Stimulated activated CD8-positive, alpha-beta memory T cell treated with anti-CD3 and anti-CD28 coated beads, Interleukin-15, amount 100 ng/mL, for 1 hour (primary cell): ENCODE data around the gene SIN3B.
"Not testable (repeated sequence)": the region's sequence is repeated elsewhere in the genome, so short reads cannot be mapped to it uniquely, and the experiment has no call there.

Source experiments
- DNase-seq: peaks from one replicate; pipeline ENCODE4 v3.0.0-alpha.2; 2020; ENCODE audit warnings: low read depth

Gene SIN3B

DNA sequence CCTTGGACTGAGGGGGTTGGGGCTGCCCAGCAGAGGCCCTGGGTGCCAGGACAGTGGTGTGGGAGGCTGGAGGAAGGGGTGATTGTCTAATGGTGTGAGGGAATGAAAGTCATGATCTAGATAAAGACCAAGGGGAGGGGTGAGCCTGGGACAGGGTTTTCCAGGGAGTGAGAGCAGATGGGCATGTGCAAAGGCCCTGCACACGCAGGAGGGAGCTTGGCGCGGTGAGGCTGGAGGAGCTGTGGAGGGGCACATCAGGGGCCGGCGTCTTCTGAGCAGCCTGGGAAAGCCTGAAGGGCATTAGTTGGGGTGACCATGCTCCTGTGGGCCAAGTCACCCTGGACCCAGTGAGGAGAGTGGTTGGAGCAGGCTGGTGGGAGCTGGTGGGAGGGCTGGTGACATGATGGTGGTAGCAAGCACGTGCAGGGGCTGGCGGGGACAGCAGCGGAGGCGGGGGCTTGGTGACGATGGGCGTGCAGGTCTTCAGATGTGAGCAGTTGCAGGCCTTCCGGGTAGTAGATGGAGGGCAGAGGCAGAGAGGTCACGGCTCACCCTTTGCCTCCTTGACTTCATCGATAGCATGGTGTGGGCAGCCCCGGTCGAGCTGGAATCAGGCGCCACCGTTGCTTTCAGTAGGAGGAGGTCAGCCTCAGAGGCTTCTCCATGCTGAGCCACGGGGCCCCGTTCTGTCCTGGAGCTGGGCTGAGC is 39.4 kb downstream of the SIN3B start:
- no peak for DNase-seq

DNA sequence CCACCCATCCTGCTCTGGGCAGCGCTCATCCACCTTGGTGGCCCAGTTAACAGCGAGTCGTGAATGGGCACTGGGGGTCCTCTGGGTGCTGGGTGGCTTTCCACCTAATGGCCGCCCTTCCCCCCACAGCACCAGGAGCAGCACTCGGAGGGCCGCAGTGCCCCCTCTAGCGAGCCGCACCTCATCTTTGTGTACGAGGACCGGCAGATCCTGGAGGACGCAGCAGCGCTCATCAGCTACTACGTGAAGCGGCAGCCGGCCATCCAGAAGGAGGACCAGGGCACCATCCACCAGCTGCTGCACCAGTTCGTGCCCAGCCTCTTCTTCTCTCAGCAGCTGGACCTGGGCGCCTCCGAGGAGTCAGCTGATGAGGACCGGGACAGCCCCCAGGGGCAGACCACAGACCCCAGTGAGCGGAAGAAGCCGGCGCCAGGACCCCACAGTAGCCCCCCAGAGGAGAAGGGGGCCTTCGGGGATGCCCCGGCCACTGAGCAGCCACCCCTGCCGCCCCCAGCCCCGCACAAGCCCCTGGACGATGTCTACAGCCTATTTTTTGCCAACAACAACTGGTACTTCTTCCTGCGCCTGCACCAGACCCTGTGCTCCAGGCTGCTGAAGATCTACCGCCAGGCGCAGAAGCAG is 40.3 kb downstream of the SIN3B start:
- DNase-seq: no peak

DNA sequence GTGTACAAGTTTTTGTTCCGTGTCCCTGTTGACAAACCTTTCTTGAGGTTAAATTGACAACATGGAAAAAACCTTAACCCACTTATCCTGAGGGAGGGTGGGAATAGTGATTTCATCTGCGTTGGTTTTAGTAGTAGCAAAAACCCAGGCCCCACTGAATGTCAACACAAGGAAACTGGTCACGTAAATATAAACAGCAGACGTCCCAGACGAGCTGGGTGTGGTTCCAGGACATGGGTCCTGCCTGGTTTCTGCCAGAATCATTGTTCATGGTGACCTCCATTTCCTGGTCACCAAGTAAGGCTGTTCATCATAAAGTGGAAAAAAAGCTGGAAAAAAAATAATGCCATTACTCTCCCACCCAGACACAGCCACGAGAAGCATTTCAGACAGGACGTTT is 42.7 kb downstream of the SIN3B start:
- no peak for DNase-seq

GRCh38 chr19:16872728-16873127 is 43.5 kb downstream of the SIN3B start:
- DNase-seq: no peak

DNA sequence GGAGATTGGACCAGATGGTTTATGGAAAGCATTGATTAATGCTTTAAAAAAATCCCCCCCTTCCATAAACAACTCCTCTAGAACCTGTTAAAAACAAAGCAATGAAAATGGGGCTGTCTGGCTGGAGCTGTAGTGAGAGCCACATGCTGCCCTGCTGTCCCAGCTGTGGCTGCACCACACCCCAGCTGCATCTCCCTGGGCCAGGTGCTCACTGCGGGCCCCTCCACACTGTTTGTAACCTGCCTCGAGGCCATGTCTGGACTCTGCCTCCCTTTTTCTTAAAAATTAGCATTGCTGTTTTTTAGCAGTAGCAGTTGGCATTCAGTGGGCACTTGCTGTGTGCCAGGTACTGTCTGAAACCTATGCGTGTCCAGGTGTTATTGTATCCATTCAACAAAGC is 44.4 kb downstream of the SIN3B start:
- DNase-seq: no peak

DNA sequence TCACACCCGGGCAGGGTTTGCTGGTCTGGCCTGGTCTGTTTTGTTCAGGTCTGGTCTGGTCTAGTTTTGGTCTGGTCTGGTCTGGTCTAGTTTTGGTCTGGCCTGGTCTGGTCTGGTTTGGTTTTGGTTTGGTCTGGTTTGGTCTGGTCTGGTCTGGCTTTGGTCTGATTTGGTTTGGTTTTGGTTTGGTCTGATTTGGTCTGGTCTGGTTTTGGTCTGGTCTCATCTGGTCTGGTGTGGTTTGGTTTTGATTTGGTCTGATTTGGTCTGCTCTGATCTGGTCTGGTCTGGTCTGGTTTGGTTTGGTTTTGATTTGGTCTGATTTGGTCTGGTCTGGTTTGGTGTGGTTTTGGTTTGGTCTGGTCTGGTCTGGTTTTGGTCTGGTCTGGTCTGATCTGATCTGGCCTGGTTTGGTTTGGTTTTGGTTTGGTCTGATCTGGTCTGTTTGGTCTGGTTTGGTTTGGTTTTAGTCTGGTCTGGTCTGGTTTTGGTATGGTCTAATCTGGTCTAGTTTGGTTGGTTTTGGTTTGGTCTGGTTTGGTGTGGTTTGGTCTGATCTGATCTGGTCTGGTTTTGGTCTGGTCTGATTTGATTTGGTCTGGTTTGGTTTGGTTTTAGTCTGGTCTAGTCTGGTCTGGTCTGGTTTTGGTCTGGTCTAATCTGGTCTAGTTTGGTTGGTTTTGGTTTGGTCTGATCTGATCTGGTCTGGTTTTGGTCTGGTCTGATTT is 45.2 kb downstream of the SIN3B start:
- no peak for DNase-seq

DNA sequence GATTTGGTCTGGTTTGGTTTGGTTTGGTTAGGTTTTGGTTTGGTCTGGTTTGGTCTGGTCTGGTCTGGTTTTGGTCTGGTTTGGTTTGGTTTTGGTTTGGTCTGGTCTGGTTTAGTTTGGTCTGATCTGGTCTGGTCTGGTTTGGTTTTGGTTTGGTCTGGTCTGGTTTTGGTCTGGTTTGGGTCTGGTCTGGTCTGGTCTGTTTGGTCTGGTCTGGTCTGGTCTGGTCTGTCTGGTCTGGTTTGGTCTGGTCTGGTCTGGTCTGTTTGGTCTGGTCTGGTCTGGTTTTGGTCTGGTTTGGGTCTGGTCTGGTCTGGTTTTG is 45.7 kb downstream of the SIN3B start:
- not testable (repeated sequence) for DNase-seq

GRCh38 chr19:16875584-16876555 is 46.7 kb downstream of the SIN3B start:
- DNase-seq: no peak

GRCh38 chr19:16876904-16877361 is 47.7 kb downstream of the SIN3B start:
- no peak for DNase-seq

GRCh38 chr19:16877581-16877980 is 48.4 kb downstream of the SIN3B start:
- no peak for DNase-seq

DNA sequence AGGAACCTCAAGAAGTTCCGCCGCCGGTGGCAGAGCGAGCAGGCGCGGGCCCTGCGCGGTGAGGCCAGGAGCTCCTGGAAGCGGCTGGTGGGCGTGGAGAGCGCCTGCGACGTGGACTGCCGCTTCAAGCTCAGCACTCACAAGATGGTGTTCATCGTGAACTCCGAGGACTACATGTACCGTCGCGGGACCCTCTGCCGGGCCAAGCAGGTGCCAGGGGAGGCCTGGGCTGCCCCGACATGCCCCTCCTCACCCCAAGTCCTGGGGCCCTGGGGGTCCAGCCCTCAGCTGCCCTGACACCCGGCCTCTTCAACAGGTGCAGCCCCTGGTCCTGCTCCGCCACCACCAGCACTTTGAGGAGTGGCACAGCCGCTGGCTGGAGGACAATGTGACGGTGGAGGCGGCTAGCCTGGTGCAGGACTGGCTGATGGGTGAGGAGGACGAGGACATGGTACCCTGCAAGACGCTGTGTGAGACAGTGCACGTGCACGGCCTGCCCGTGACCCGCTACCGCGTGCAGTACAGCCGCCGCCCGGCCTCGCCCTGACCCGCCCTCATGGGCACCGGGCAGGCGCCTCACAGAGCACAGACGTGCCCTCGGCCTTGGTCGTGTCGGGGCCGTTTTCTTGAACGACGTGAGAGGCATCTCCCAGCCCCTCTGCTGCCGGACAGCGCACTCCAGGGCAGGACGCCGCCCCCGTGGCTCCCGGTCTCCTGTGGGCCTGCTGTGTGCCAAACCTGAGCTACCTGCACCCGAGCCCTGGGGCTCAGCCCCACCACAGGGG is 49.2 kb downstream of the SIN3B start:
- DNase-seq: no peak

- DNase-seq: no peak
These were observed 51.8 kb downstream of the SIN3B start for GRCh38 chr19:16880884-16881554.

GRCh38 chr19:16882146-16882545 is 52.9 kb downstream of the SIN3B start:
- DNase-seq: no peak

DNA sequence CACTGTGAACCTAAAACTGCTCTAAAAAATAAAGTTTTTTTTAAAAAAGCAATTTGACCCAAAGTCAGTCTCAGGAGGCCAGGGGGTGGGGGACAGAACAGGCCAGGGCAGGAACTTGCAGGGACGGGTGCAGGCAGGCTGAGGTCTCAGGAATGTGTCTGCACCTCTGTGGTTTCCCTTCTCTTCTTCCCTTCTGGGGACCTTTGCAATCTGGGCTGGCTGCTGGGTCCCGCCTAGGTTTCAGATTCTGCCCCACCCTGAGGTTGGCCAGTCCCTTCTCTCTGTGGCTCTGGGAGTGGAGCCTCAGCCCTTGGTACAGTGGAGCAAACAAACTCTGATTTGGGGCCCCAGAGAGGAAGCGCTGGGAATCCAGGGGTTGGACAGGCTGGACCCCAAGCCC is 54.3 kb downstream of the SIN3B start:
- no peak for DNase-seq

GRCh38 chr19:16885166-16885565 is 56.0 kb downstream of the SIN3B start:
- DNase-seq: no peak

DNA sequence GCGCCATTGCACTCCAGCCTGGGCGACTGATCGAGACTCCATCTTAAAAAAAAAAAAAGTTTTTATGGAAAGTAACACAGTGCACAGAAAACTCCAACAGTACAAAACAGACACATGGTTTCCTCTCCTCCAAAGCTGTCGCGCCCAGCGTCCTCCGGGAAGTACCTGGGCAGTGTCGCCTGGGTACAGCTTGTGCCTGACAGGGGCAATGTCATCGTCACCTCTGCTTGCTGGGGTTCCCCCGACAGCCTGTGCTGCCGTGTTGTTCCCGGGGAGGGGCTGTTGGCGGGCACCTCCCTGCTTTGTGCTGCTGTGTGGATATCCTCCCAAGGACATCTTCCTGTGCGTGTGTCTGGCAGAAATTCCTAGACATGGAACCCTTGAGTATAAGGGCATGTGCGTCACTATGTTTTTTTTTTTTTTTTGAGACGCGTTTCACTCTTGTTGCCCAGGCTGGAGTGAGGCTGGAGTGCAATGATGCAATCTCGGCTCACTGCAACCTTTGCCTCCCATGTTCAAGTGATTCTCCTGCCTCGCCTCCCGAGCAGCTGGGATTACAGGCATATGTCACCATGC is 57.2 kb downstream of the SIN3B start:
- no peak for DNase-seq

- no peak for DNase-seq
These were observed 58.4 kb downstream of the SIN3B start for GRCh38 chr19:16887353-16888265.

GRCh38 chr19:16888629-16889365 is 59.6 kb downstream of the SIN3B start, which contains the start of gene F2RL3:
Gene F2RL3, plus strand, starts transcription at chr19:16888999. Its CDS starts 191 bp downstream, at chr19:16889190.
- no peak for DNase-seq
